ENCODE results near the gene PLCL1. TPM values are rescaled to one million over a fixed set of nuclear protein-coding genes. Genes with fewer than 3 reads are reported as not detected.

PLCL1 gene
- total and polyA plus RNA-seq, 8 donors = 0.93 to 28.7 (median 3.1) TPM

DNA sequence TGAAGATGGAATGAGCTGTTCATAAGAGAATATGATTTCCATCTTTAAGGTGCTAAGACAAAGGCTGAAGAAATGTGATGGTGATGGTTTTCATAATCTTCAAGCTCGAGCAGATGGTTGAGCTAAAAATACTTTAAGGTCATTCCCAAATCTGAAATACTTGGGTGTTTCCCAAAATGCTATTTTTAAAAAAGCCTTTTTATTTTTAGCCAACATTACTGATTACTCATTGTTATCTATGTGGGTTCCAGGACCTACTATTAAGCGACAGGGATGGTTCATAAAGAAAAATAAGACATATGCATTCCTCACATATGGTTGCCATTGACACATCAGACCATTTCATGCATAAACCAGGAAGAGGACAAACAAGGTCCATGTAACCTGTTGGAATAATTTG is 298.5 kb downstream of the PLCL1 start:
- DNase-seq = no peak
- Histone ChIP-seq H3K27me3 (no peaks in the 10 kb centered on the region), H3K27ac (no peak overlapping the region), H3K36me3 (peaks cover 0 to 13% (median 0%) of the 10 kb centered on the region in 4 donors), H3K4me1 (no peaks in the 10 kb centered on the region), H3K9me3 (peaks cover 0 to 4% (median 0%) of the 10 kb centered on the region in 4 donors), H3K4me3 (no peak overlapping the region)
- intact Hi-C loops (cut with DNase I; ENCODE audit: low total_unique reads) = no loop called here
- 62 to 83% (median 78%) methylated on average over 2 of the region's 2 CpGs for WGBS, 5 donors
- TF ChIP-seq EP300 (IDR thresholded peaks at IDR 0.05) (no peak), POLR2A (IDR thresholded peaks at IDR 0.05) (no peak), POLR2AphosphoS5 (IDR thresholded peaks at IDR 0.05) (no peak)
- TF ChIP-seq, protein P1, sequence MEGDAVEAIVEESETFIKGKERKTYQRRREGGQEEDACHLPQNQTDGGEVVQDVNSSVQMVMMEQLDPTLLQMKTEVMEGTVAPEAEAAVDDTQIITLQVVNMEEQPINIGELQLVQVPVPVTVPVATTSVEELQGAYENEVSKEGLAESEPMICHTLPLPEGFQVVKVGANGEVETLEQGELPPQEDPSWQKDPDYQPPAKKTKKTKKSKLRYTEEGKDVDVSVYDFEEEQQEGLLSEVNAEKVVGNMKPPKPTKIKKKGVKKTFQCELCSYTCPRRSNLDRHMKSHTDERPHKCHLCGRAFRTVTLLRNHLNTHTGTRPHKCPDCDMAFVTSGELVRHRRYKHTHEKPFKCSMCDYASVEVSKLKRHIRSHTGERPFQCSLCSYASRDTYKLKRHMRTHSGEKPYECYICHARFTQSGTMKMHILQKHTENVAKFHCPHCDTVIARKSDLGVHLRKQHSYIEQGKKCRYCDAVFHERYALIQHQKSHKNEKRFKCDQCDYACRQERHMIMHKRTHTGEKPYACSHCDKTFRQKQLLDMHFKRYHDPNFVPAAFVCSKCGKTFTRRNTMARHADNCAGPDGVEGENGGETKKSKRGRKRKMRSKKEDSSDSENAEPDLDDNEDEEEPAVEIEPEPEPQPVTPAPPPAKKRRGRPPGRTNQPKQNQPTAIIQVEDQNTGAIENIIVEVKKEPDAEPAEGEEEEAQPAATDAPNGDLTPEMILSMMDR (IDR thresholded peaks at IDR 0.05) = no peak

DNA sequence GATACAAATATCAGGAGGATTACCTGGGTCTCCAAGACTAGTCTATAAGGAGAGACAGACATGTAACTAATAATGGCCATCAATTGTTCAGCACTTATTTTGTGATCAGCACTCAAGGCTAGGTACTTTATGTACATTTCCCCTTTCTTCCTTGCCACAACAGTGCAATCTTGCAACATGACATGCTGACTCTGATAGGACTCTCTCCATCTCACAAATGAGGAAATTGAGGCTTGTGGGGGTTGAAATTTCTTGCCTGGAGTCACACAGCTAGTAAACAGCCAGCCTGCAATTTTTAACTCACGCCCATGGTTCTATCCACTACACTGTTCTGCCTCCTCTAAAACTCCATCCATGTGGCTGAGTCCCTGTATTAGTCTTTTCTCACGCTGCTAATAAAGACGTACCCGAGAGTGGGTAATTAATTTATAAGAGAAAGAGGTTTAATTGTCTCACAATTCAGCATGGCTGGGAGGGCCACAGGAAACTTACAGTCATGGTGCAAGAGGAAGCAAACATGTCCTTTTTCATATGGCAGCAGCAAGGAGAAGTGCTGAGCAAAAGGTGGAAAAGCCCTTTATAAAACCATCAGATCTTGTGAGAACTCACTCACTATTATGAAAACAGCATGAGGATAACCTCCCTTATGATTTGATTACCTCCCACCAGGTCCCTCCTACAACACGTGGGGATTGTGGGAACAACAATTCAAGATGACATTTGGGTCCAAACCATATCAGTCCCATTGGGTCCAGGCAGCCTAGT is 302.4 kb downstream of the PLCL1 start:
- no peak overlapping the region for H3K4me3 ChIP-seq
- H3K36me3 ChIP-seq = peaks cover 0 to 13% (median 0%) of the 10 kb centered on the region in 4 donors
- peaks cover 0 to 4% (median 0%) of the 10 kb centered on the region in 4 donors for H3K9me3 ChIP-seq
- H3K27me3 ChIP-seq = no peaks in the 10 kb centered on the region
- intact Hi-C loops (cut with DNase I; ENCODE audit: low total_unique reads) = no loop called here
- no peak for DNase-seq
- TF ChIP-seq, protein P1 (IDR thresholded peaks at IDR 0.05) = no peak
- TF ChIP-seq POLR2A (IDR thresholded peaks at IDR 0.05) = no peak
- TF ChIP-seq POLR2AphosphoS5 (IDR thresholded peaks at IDR 0.05) = no peak
- TF ChIP-seq EP300 (IDR thresholded peaks at IDR 0.05) = no peak
- WGBS, 5 donors = 84 to 88% (median 86%) methylated on average over 5 of the region's 5 CpGs
- H3K4me1 ChIP-seq = no peaks in the 10 kb centered on the region
- peak overlapping the region in 2 of 5 donors; percentile 4 to 35 for H3K27ac ChIP-seq

DNA sequence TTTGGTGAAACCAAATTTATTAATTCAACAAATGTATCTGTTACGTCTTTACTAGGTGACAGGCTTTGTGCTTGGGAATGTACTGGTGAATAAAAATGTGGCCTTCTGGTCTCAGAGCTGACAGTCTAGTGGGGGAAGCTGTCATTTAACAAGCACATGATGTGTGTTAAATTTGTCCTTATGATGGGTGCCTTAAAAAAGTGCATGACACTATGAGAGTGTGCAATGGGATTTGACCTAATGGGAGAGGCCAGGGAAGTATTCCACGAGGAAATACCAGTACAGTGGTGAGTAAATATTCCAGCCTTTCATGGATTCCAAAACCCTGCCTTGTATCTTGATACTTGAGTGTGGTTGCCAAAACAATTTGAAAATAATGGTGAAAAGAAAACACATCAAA is 308.9 kb downstream of the PLCL1 start:
- H3K4me1 ChIP-seq = peaks cover 0 to 5% (median 0%) of the 10 kb centered on the region in 4 donors
- no peak overlapping the region for H3K4me3 ChIP-seq
- H3K27me3 ChIP-seq = no peaks in the 10 kb centered on the region
- TF ChIP-seq POLR2AphosphoS5 (IDR thresholded peaks at IDR 0.05) (no peak), POLR2A (IDR thresholded peaks at IDR 0.05) (no peak), EP300 (IDR thresholded peaks at IDR 0.05) (no peak)
- TF ChIP-seq, protein P1 (IDR thresholded peaks at IDR 0.05) = no peak
- no peaks in the 10 kb centered on the region for H3K9me3 ChIP-seq
- DNase-seq = no peak
- intact Hi-C loops (cut with DNase I; ENCODE audit: low total_unique reads) = no loop called here
- H3K36me3 ChIP-seq = no peaks in the 10 kb centered on the region
- 55 to 65% (median 56%) methylated on average over 2 of the region's 2 CpGs for WGBS, 5 donors
- H3K27ac ChIP-seq = no peak overlapping the region

DNA sequence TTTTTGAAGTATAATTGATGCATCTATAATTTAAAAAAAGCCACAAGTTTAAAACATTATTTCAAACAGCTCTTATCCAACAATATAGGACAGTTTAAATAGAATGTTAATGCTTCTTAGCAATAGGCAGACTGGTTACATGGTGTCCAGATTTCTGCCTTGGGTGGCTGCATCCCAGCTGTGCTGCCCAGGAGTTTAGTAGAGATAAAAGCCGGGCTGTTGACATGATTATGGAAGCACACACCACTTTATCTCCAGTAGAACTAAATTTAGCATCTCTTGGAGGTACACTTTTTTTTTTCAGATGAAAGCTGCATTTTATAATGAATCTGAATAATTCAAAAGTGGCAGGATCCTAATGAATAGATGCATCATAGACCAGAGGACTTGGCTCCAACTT is 309.7 kb downstream of the PLCL1 start:
- no peaks in the 10 kb centered on the region for H3K27me3 ChIP-seq
- H3K27ac ChIP-seq = no peak overlapping the region
- TF ChIP-seq EP300 (IDR thresholded peaks at IDR 0.05) = no peak
- H3K4me3 ChIP-seq = no peak overlapping the region
- no peaks in the 10 kb centered on the region for H3K9me3 ChIP-seq
- intact Hi-C loops (cut with DNase I; ENCODE audit: low total_unique reads) = no loop called here
- H3K36me3 ChIP-seq = no peaks in the 10 kb centered on the region
- H3K4me1 ChIP-seq = peaks cover 0 to 5% (median 0%) of the 10 kb centered on the region in 4 donors
- DNase-seq = no peak
- WGBS, 5 donors = 56 to 73% (median 61%) methylated on average over 1 of the region's 1 CpG

DNA sequence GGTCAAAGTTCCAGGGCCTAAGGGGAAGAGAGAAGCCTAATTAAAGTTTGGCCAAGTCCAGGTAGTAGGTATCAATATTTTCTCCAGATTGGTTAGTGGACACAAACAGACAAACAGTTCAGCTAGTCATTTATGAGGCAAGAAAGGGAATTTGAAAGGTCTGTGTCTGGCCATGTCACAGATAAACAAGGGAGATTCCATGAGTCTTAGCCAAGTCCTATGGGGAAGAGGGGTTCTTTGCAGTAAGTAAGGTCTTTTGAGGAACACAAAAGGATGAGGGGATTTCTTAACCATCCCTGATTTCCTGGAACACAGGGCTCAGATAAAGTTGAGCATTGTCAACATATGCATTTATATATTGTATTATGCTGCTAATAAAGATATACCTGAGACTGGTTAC is 310.8 kb downstream of the PLCL1 start:
- TF ChIP-seq POLR2AphosphoS5 (IDR thresholded peaks at IDR 0.05) = no peak
- TF ChIP-seq EP300 (IDR thresholded peaks at IDR 0.05) = no peak
- TF ChIP-seq, protein P1 (IDR thresholded peaks at IDR 0.05) = no peak
- no peaks in the 10 kb centered on the region for H3K9me3 ChIP-seq
- H3K27ac ChIP-seq = no peak overlapping the region
- no peaks in the 10 kb centered on the region for H3K36me3 ChIP-seq
- H3K4me3 ChIP-seq = no peak overlapping the region
- peaks cover 0 to 5% (median 0%) of the 10 kb centered on the region in 4 donors for H3K4me1 ChIP-seq
- intact Hi-C loops (cut with DNase I; ENCODE audit: low total_unique reads) = no loop called here
- DNase-seq = no peak
- H3K27me3 ChIP-seq = no peaks in the 10 kb centered on the region
